RWPE1 (cell line): ENCODE data around the gene RTN1.

Experiments used
- CTCF ChIA-PET: fragments of 350-600 bp; sonication (Branson Sonifier 250); formaldehyde crosslinking; extraction: SDS; loops from one replicate; lab custom pipeline; 2021; lab: Yijun Ruan, JAX
- POLR2A ChIA-PET: fragments of 400-600 bp; formaldehyde crosslinking; extraction: SDS; loops from one replicate; lab custom pipeline; 2020; ENCODE audit warnings: antibody characterized with exemption; ENCODE audit not compliant: low non-redundant PET; lab: Yijun Ruan, JAX
- DNase-seq: peaks from one replicate; pipeline ENCODE4 v3.0.0; 2012; ENCODE audit warnings: low spot score
- H3K27ac ChIP-seq: fragments of 450-650 bp; 2 replicates; pipeline ENCODE4 v1.5.1; 2017
- CTCF ChIP-seq: fragments of 450-650 bp; conservative IDR thresholded peaks from 2 replicates; pipeline ENCODE4 v1.5.1; 2017; ENCODE audit warnings: low read depth, mild to moderate bottlenecking

Gene RTN1

GRCh38 chr14:59753512-59753911 is 117.1 kb downstream of the RTN1 start:
- TF ChIP-seq CTCF: no peak
- ChIA-PET CTCF (no interaction called here), POLR2A (no interaction called here)
- no peak for DNase-seq
- no peak overlapping the region for H3K27ac ChIP-seq

GRCh38 chr14:59751578-59751977 is 119.0 kb downstream of the RTN1 start:
- TF ChIP-seq CTCF: no peak
- POLR2A ChIA-PET: no interaction called here
- H3K27ac ChIP-seq: no peak overlapping the region
- CTCF ChIA-PET: no interaction called here
- DNase-seq: no peak

- no peak for TF ChIP-seq CTCF
- H3K27ac ChIP-seq: no peak overlapping the region
- no peak for DNase-seq
- CTCF ChIA-PET: no interaction called here
- POLR2A ChIA-PET: no interaction called here
Observed at GRCh38 chr14:59739794-59740193, 130.8 kb downstream of the RTN1 start.

GRCh38 chr14:59728304-59728703 is 142.3 kb downstream of the RTN1 start:
- TF ChIP-seq CTCF: no peak
- ChIA-PET CTCF (no interaction called here), POLR2A (no interaction called here)
- no peak overlapping the region for H3K27ac ChIP-seq
- no peak for DNase-seq

- no peak for DNase-seq
- no peak overlapping the region for H3K27ac ChIP-seq
- ChIA-PET POLR2A (no interaction called here), CTCF (no interaction called here)
- no peak for TF ChIP-seq CTCF
Observed at GRCh38 chr14:59727073-59727661, 143.4 kb downstream of the RTN1 start.

- ChIA-PET POLR2A (interaction anchor here (0.6 kb wide), 1 partner anchor 1082 kb away, joined by 14 read pairs; no protein-coding TSS in a partner anchor), CTCF (no interaction called here)
- DNase-seq: no peak
- no peak overlapping the region for H3K27ac ChIP-seq
- TF ChIP-seq CTCF: no peak
Observed at GRCh38 chr14:59711080-59711479, 159.5 kb downstream of the RTN1 start.
